ENCODE measurements around the gene SPEN.

Gene SPEN

DNA sequence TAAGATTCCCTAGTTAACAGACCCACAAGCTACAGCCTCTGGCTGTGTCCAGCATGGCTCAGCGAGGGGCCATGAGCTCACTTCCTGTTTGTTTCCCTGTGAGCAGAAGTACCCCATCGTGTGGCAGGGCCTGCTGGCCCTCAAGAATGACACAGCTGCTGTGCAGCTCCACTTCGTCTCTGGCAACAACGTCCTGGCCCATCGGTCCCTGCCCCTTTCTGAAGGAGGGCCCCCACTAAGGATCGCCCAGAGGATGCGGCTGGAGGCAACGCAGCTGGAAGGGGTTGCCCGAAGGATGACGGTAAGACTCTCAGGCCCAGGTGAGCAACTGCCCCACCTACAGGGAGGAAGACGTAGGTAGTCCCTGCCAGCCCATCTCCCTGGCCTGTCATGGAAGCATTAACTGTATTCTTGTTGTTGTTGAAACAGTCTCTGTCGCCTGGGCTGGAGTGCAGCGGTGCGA lies 90.2 kb downstream of the SPEN start:
- Histone ChIP-seq H3K27me3 (ENCODE audit: control insufficient read depth, low read length) (no peaks in the 10 kb centered on the region), H3K27ac (ENCODE audit: low read depth, low read length) (no peak overlapping the region), H3K36me3 (ENCODE audit: control insufficient read depth, low read length) (peaks cover 94% of the 10 kb centered on the region), H3F3A (ENCODE audit: control insufficient read depth, insufficient read depth) (peaks cover 9% of the 10 kb centered on the region; the same call in 1 of the 2 replicates), H3K4me3 (ENCODE audit: low read length) (no peak overlapping the region), H3K4me2 (ENCODE audit: low read length) (no peak overlapping the region), H3K4me1 (ENCODE audit: control insufficient read depth, low read length) (no peaks in the 10 kb centered on the region), H4K20me1 (ENCODE audit: control insufficient read depth, insufficient read depth, low read depth, low read length) (no peaks in the 10 kb centered on the region), H3K9me2 (replicated peaks; ENCODE audit: control insufficient read depth, low read length) (no peaks in the 10 kb centered on the region), H3K9me3 (ENCODE audit: control insufficient read depth, insufficient read depth, low read length) (no peaks in the 10 kb centered on the region), H3K79me2 (ENCODE audit: control insufficient read depth, low read length) (no peaks in the 10 kb centered on the region; the same call in 1 of the 2 replicates)
- TF ChIP-seq EZH2phosphoT487 (IDR thresholded peaks at IDR 0.05; ENCODE audit: borderline replicate concordance, low read length): no peak
- TF ChIP-seq, protein P1, sequence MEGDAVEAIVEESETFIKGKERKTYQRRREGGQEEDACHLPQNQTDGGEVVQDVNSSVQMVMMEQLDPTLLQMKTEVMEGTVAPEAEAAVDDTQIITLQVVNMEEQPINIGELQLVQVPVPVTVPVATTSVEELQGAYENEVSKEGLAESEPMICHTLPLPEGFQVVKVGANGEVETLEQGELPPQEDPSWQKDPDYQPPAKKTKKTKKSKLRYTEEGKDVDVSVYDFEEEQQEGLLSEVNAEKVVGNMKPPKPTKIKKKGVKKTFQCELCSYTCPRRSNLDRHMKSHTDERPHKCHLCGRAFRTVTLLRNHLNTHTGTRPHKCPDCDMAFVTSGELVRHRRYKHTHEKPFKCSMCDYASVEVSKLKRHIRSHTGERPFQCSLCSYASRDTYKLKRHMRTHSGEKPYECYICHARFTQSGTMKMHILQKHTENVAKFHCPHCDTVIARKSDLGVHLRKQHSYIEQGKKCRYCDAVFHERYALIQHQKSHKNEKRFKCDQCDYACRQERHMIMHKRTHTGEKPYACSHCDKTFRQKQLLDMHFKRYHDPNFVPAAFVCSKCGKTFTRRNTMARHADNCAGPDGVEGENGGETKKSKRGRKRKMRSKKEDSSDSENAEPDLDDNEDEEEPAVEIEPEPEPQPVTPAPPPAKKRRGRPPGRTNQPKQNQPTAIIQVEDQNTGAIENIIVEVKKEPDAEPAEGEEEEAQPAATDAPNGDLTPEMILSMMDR (IDR thresholded peaks at IDR 0.05; ENCODE audit: low read depth, low read length, poor library complexity, severe bottlenecking): no peak

DNA sequence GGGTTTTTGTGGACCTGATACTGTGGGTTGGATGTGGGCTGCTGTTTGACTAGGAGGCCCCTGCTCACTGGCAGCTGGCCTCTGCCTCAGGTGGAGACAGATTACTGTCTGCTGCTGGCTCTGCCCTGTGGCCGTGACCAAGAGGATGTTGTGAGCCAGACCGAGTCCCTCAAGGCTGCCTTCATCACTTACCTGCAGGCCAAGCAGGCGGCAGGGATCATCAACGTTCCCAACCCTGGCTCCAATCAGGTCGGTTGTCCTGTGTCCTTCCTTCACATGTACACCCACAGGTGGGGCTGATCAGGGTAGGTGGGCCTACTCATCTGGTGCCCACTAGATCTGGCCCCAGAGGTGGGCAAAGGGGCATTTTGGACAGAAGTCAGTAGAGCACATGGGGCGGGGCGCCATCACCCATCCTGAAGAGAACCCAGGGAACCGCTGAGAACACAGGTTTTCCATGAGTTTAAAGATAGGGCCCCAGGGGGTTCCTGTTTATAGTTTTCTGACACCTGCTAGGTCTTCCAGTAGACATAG lies 91.2 kb downstream of the SPEN start:
- Histone ChIP-seq H3K9me3 (ENCODE audit: control insufficient read depth, insufficient read depth, low read length) (no peaks in the 10 kb centered on the region), H3K27me3 (ENCODE audit: control insufficient read depth, low read length) (no peaks in the 10 kb centered on the region), H3K79me2 (ENCODE audit: control insufficient read depth, low read length) (no peaks in the 10 kb centered on the region; the same call in 1 of the 2 replicates), H3F3A (ENCODE audit: control insufficient read depth, insufficient read depth) (peaks cover 9% of the 10 kb centered on the region; the same call in 1 of the 2 replicates), H3K27ac (ENCODE audit: low read depth, low read length) (no peak overlapping the region), H3K4me3 (ENCODE audit: low read length) (no peak overlapping the region), H4K20me1 (ENCODE audit: control insufficient read depth, insufficient read depth, low read depth, low read length) (no peaks in the 10 kb centered on the region), H3K9me2 (replicated peaks; ENCODE audit: control insufficient read depth, low read length) (no peaks in the 10 kb centered on the region), H3K4me1 (ENCODE audit: control insufficient read depth, low read length) (no peaks in the 10 kb centered on the region), H3K36me3 (ENCODE audit: control insufficient read depth, low read length) (peaks cover 94% of the 10 kb centered on the region), H3K4me2 (ENCODE audit: low read length) (no peak overlapping the region)
- TF ChIP-seq, protein P1 (IDR thresholded peaks at IDR 0.05; ENCODE audit: low read depth, low read length, poor library complexity, severe bottlenecking): no peak
- TF ChIP-seq EZH2phosphoT487 (IDR thresholded peaks at IDR 0.05; ENCODE audit: borderline replicate concordance, low read length): no peak

DNA sequence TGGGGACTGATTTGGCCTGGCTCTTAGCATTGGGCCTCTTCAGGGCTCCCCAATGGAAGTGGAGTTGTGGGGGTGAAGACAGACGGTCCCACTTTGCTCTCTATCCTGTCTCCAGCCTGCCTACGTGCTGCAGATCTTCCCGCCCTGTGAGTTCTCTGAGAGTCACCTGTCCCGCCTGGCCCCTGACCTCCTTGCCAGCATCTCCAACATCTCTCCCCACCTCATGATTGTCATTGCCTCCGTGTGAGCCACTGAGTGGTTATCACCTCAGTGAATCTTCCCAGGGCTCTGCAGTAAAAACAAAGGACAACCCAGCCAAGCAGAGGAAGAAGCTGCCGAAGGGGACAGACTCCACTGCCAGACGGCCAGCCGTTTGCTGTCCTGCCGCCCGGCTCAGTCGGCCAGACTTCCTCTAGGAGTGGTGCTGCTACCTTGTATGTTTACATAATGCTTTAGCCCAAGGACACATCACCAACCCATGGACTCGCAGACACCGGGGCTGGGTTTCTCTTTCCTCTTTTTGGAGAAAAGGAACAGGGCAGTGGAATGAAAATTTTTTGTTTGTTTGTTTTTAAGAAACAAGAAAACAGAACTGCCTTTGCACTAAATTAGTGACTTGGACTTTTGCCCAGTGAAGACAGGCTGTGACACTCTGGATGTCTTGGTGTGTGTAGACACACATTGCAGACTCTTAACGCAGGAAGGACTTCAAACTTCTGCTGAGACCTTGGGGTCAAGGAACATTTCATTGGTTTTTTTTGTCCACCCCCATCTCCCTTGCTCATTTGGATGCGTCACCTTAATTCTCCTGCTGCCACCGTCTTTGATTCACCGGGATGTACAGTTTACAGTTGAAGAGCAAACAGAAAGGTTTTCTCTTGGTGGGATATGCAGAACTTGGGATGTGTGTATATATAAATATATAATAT lies 91.9 kb downstream of the SPEN start:
- H3K9me2 ChIP-seq (replicated peaks; ENCODE audit: control insufficient read depth, low read length): no peaks in the 10 kb centered on the region
- peaks cover 94% of the 10 kb centered on the region for H3K36me3 ChIP-seq (ENCODE audit: control insufficient read depth, low read length)
- no peaks in the 10 kb centered on the region for H3K79me2 ChIP-seq (ENCODE audit: control insufficient read depth, low read length)
- no peak overlapping the region for H3K4me2 ChIP-seq (ENCODE audit: low read length)
- no peak overlapping the region for H3K27ac ChIP-seq (ENCODE audit: low read depth, low read length)
- H3K4me1 ChIP-seq (ENCODE audit: control insufficient read depth, low read length): no peaks in the 10 kb centered on the region
- H4K20me1 ChIP-seq (ENCODE audit: control insufficient read depth, insufficient read depth, low read depth, low read length): no peaks in the 10 kb centered on the region
- H3K9me3 ChIP-seq (ENCODE audit: control insufficient read depth, insufficient read depth, low read length): no peaks in the 10 kb centered on the region
- TF ChIP-seq, protein P1 (IDR thresholded peaks at IDR 0.05; ENCODE audit: low read depth, low read length, poor library complexity, severe bottlenecking): no peak
- TF ChIP-seq EZH2phosphoT487 (IDR thresholded peaks at IDR 0.05; ENCODE audit: borderline replicate concordance, low read length): no peak
- no peaks in the 10 kb centered on the region for H3K27me3 ChIP-seq (ENCODE audit: control insufficient read depth, low read length)
- no peak overlapping the region for H3K4me3 ChIP-seq (ENCODE audit: low read length)
- H3F3A ChIP-seq (ENCODE audit: control insufficient read depth, insufficient read depth): peaks cover 9% of the 10 kb centered on the region; the same call in 1 of the 2 replicates

Measured in DOHH2 (cell line).